HG03045 (cell line): ENCODE results near the gene FXYD4.
"Not testable (repeated sequence)": the region's sequence is repeated elsewhere in the genome, so short reads cannot be mapped to it uniquely, and the experiment has no call there.

Experiments used
- ATAC-seq: cut with Tn5 transposase; IDR thresholded peaks from one replicate; pipeline ENCODE4 v1.9.1; 2021; ENCODE audit warnings: mild to moderate bottlenecking, moderate library complexity; ENCODE audit not compliant: unreplicated experiment

FXYD4 gene

GRCh38 chr10:43410345-43410744, 38.9 kb downstream of the FXYD4 start:
- ATAC-seq, result no peak

- no peak for ATAC-seq
These were observed 40.1 kb downstream of the FXYD4 start for GRCh38 chr10:43411536-43411935.

GRCh38 chr10:43415544-43415943, 44.1 kb downstream of the FXYD4 start:
- ATAC-seq, result no peak

- ATAC-seq, result no peak
These were observed 46.7 kb downstream of the FXYD4 start for GRCh38 chr10:43417950-43418768.

- ATAC-seq, result no peak
These were observed 48.5 kb downstream of the FXYD4 start for GRCh38 chr10:43419997-43420368.

GRCh38 chr10:43420369-43421200, 49.1 kb downstream of the FXYD4 start:
- peak; percentile 89 for ATAC-seq

- no peak for ATAC-seq
These were observed 49.7 kb downstream of the FXYD4 start for GRCh38 chr10:43421201-43421507.

GRCh38 chr10:43421519-43421918, 50.1 kb downstream of the FXYD4 start:
- ATAC-seq, result no peak

- not testable (repeated sequence) for ATAC-seq
These were observed 50.5 kb downstream of the FXYD4 start for GRCh38 chr10:43421944-43422343.

- ATAC-seq, result no peak
These were observed 53.0 kb downstream of the FXYD4 start for GRCh38 chr10:43424416-43424815.
